ENCODE measurements around the gene SLC34A2.

DNA sequence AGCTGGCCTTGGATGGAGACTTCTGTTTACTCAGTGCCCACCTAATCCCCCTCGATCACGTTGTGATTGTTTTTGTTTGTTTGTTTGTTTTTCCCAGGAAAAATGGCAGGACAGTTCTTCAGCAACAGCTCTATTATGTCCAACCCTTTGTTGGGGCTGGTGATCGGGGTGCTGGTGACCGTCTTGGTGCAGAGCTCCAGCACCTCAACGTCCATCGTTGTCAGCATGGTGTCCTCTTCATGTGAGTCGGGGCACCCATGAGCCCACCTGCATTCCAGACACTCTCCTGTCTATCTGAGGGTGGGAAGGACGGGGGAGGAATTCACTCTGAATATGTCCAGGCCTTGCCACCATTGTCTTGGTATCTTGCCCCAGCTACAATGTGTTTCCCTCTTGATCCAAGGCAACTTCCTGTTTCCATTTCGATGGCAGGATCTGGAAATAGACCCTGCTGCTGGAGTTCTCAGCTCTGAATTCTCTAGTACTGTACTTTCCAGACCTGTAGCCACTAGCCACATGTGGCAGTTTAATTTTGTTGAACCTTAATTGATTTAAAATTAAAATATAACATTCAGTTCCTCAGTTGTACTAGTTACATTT, 10.5 kb downstream of the SLC34A2 start:
- no peak for TF ChIP-seq YY1 (IDR thresholded peaks at IDR 0.05; ENCODE audit: low read depth, low read length)
- TF ChIP-seq ZNF274 (IDR thresholded peaks at IDR 0.05; ENCODE audit: insufficient read depth, insufficient read length): no peak
- TF ChIP-seq, protein P1, sequence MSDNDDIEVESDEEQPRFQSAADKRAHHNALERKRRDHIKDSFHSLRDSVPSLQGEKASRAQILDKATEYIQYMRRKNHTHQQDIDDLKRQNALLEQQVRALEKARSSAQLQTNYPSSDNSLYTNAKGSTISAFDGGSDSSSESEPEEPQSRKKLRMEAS (IDR thresholded peaks at IDR 0.05; ENCODE audit: low read depth, low read length): no peak
- TF ChIP-seq JUNB (IDR thresholded peaks at IDR 0.05): no peak
- no peak for TF ChIP-seq POLR2A (IDR thresholded peaks at IDR 0.05; ENCODE audit: low read depth, low read length)
- TF ChIP-seq NFYB (IDR thresholded peaks at IDR 0.05; ENCODE audit: insufficient read depth, low read depth, low read length): no peak
- TF ChIP-seq, protein P2, sequence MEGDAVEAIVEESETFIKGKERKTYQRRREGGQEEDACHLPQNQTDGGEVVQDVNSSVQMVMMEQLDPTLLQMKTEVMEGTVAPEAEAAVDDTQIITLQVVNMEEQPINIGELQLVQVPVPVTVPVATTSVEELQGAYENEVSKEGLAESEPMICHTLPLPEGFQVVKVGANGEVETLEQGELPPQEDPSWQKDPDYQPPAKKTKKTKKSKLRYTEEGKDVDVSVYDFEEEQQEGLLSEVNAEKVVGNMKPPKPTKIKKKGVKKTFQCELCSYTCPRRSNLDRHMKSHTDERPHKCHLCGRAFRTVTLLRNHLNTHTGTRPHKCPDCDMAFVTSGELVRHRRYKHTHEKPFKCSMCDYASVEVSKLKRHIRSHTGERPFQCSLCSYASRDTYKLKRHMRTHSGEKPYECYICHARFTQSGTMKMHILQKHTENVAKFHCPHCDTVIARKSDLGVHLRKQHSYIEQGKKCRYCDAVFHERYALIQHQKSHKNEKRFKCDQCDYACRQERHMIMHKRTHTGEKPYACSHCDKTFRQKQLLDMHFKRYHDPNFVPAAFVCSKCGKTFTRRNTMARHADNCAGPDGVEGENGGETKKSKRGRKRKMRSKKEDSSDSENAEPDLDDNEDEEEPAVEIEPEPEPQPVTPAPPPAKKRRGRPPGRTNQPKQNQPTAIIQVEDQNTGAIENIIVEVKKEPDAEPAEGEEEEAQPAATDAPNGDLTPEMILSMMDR (IDR thresholded peaks at IDR 0.05 in 2 of 3, conservative IDR thresholded peaks at IDR 0.05 in 1 of 3; ENCODE audit: control insufficient read depth in 2 of 3, extremely low read depth in 1 of 3, insufficient read depth in 1 of 3, low read depth in 3 of 3, low read length in 3 of 3): no peak
- no peak for TF ChIP-seq ATF7 (IDR thresholded peaks at IDR 0.05; ENCODE audit: low read depth)
